Parathyroid adenoma (tissue), 2 donors: ENCODE data around the gene RIPK4.

Experiments used
- H2AFZ ChIP-seq: fragments of 300-600 bp; sonication (generic); one replicate; pipeline ENCODE4 v1.7.0; 2017; ENCODE audit warnings: antibody characterized with exemption, mild to moderate bottlenecking
- H3K27ac ChIP-seq: fragments of 300-600 bp; sonication (generic); one replicate; pipeline ENCODE4 v1.7.0; 2017
- H3K27me3 ChIP-seq: fragments of 300-600 bp; sonication (generic); one replicate; pipeline ENCODE4 v1.7.0; 2017; ENCODE audit warnings: low read length; ENCODE audit not compliant: control insufficient read depth, insufficient read depth
- H3K36me3 ChIP-seq: fragments of 300-600 bp; sonication (generic); one replicate; pipeline ENCODE4 v1.7.0; 2017; ENCODE audit warnings: low read length; ENCODE audit not compliant: control insufficient read depth, insufficient read depth
- H3K4me1 ChIP-seq: fragments of 300-600 bp; sonication (generic); one replicate; pipeline ENCODE4 v1.7.0; 2017; ENCODE audit warnings: control low read depth
- H3K4me2 ChIP-seq: fragments of 300-600 bp; sonication (generic); one replicate; pipeline ENCODE4 v1.7.0; 2017; ENCODE audit warnings: low read length
- H3K4me3 ChIP-seq: fragments of 300-600 bp; sonication (generic); one replicate; pipeline ENCODE4 v1.7.0; 2017; ENCODE audit warnings: low read depth, low read length
- H3K79me2 ChIP-seq: fragments of 300-600 bp; sonication (generic); one replicate; pipeline ENCODE4 v1.7.0; 2017; ENCODE audit warnings: control low read depth
- H3K9ac ChIP-seq: fragments of 300-600 bp; sonication (generic); one replicate; pipeline ENCODE4 v1.7.0; 2017; ENCODE audit warnings: mild to moderate bottlenecking
- H3K9me3 ChIP-seq: fragments of 300-600 bp; sonication (generic); one replicate; pipeline ENCODE4 v1.7.0; 2017; ENCODE audit warnings: low read length; ENCODE audit not compliant: control insufficient read depth
- CTCF ChIP-seq: fragments of 300-600 bp; sonication (generic); IDR thresholded peaks from one replicate; pipeline ENCODE4 v1.7.0; 2017; ENCODE audit warnings: antibody characterized with exemption, mild to moderate bottlenecking
- donor health status: primary hyperparathyroidism.

RIPK4 gene

GRCh38 chr21:41766883-41767605, at the start of gene RIPK4:
TSS of gene RIPK4 (minus strand) at chr21:41767052. CDS start at chr21:41767041, 11 bp downstream.
- Histone ChIP-seq H3K27me3 (no peaks in the 10 kb centered on the region), H3K36me3 (no peaks in the 10 kb centered on the region), H3K27ac (no peak within 1 kb of the TSS), H2AFZ (peak within 1 kb of the TSS; percentile 74), H3K4me3 (peak within 1 kb of the TSS; percentile 79), H3K4me1 (peaks cover under 1% of the 10 kb centered on the region), H3K9me3 (no peaks in the 10 kb centered on the region), H3K9ac (no peak within 1 kb of the TSS), H3K79me2 (peaks cover 3% of the 10 kb centered on the region), H3K4me2 (peak within 1 kb of the TSS; percentile 88)
- no peak for TF ChIP-seq CTCF

- no peak overlapping the region for H2AFZ ChIP-seq
- no peaks in the 10 kb centered on the region for H3K9me3 ChIP-seq
- H3K9ac ChIP-seq = no peak overlapping the region
- no peak overlapping the region for H3K4me3 ChIP-seq
- H3K27me3 ChIP-seq = no peaks in the 10 kb centered on the region
- H3K36me3 ChIP-seq = no peaks in the 10 kb centered on the region
- no peak for TF ChIP-seq CTCF
- H3K4me1 ChIP-seq = no peaks in the 10 kb centered on the region
- no peak overlapping the region for H3K4me2 ChIP-seq
- H3K79me2 ChIP-seq = no peaks in the 10 kb centered on the region
- H3K27ac ChIP-seq = no peak overlapping the region
These were observed 49.1 kb upstream of the RIPK4 start for GRCh38 chr21:41815652-41816582.

- Histone ChIP-seq H3K27ac (no peak overlapping the region), H3K9me3 (no peaks in the 10 kb centered on the region), H3K27me3 (no peaks in the 10 kb centered on the region), H2AFZ (no peak overlapping the region), H3K9ac (no peak overlapping the region), H3K4me3 (no peak overlapping the region), H3K36me3 (no peaks in the 10 kb centered on the region), H3K4me2 (no peak overlapping the region), H3K79me2 (no peaks in the 10 kb centered on the region), H3K4me1 (no peaks in the 10 kb centered on the region)
- no peak for TF ChIP-seq CTCF
These were observed 46.4 kb upstream of the RIPK4 start for GRCh38 chr21:41813226-41813625.

GRCh38 chr21:41812679-41813078, 45.8 kb upstream of the RIPK4 start:
- Histone ChIP-seq H3K9ac (no peak overlapping the region), H3K36me3 (no peaks in the 10 kb centered on the region)
- TF ChIP-seq CTCF = no peak

More at GRCh38 chr21:41812679-41813078, 45.8 kb upstream of the RIPK4 start:
- Histone ChIP-seq H3K4me3 (no peak overlapping the region), H3K4me2 (no peak overlapping the region), H2AFZ (no peak overlapping the region), H3K4me1 (no peaks in the 10 kb centered on the region), H3K9me3 (no peaks in the 10 kb centered on the region), H3K27me3 (no peaks in the 10 kb centered on the region), H3K79me2 (no peaks in the 10 kb centered on the region), H3K27ac (no peak overlapping the region)
